NOMO-1 treated with DMSO at 0.1 percent for 48 hours (cell line): ENCODE results near the gene ORAI2.
"Not testable (repeated sequence)": the region's sequence is repeated elsewhere in the genome, so short reads cannot be mapped to it uniquely, and the experiment has no call there.

Source experiments
- DNase-seq: peaks from one replicate; lab custom pipeline; 2025; ENCODE audit not compliant: unreplicated experiment; lab: John Stamatoyannopoulos, UW

ORAI2 gene

DNA sequence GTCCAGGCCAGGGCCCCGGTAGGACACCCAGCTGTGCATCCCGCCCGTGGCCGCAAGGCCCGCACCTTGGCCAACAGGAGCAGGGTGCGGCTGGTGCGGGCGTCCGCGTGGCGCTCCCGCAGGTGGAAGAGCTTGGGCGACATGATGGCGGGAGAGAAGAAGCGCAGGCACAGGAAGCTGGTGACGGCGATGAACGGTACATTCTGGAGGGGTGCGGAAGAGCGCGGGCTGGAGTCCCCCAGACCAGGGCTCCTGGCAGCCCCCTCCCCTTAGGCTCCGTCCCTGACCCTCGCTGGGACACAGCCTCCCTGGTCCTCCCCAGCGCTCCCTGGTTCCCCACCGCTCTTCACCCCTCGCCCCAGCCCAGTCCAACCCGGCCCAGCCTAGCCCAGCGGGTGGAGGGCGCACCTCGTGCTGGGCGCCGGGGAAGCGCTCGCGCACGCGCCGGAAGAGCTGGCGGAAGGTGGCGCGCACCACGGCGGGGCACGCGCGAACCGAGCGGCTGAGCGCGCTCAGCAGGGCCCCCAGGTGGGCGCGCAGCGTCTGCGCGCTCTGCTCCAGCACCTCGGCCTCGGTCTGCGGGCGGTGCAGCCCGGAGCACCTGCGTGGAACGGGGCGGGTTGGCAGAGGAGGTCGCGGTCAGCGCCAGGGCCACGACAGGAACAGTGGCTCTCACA is 61.2 kb downstream of the ORAI2 start:
- not testable (repeated sequence) for DNase-seq

DNA sequence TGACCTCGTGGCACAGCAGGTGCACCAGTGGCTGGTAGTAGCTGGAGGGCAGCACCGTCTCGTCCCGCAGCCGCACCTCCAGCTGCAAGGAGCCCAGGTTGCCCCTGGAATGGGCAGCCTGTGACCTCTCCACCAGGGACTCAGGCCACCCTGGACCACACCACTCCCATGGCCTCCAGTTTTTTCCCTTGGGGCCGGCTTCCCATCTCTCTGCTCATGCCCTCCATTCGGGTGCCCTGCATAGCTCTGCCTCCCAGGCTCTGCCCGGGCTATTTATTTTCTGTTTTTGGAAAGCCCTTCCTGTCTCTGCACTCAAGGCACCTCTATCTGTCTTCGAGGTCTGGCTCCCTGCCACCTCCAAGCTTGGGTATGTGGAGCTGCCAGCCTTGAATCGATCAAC is 63.5 kb downstream of the ORAI2 start:
- DNase-seq, result not testable (repeated sequence)

DNA sequence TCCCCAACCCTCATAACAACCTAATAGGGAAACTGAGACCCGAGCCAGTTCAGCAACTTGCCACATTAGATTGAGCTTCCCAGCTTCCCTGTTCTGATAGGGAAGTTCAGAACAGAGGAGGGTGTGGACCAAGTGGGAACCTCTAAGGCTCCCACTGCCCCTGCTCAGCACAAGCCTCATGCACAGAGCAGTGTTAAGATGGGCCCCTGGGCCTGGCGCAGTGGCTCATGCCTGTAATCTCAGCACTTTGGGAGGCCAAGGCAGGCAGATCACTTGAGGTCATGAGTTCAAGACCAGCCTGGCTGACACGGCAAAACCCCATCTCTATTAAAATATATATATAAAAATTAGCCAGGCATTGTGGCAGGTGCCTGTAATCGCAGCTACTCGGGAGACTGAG is 63.9 kb downstream of the ORAI2 start:
- not testable (repeated sequence) for DNase-seq

GRCh38 chr7:102498321-102498720 is 64.9 kb downstream of the ORAI2 start:
- not testable (repeated sequence) for DNase-seq

GRCh38 chr7:102503141-102503540 is 69.8 kb downstream of the ORAI2 start:
- not testable (repeated sequence) for DNase-seq

GRCh38 chr7:102505298-102506185 is 72.2 kb downstream of the ORAI2 start:
- DNase-seq, result not testable (repeated sequence)
